GM12865 (cell line): ENCODE measurements around the gene MITF.
"Not testable (repeated sequence)": the region's sequence is repeated elsewhere in the genome, so short reads cannot be mapped to it uniquely, and the experiment has no call there.

ENCODE experiments used
- DNase-seq: peaks from one replicate; pipeline ENCODE4 v3.0.0; 2010; ENCODE audit warnings: low read depth
- H3K4me3 ChIP-seq: 2 replicates; pipeline ENCODE4 v1.5.1; 2011; ENCODE audit warnings: mild to moderate bottlenecking, low read depth, low read length, control low read depth
- CTCF ChIP-seq: IDR thresholded peaks from 2 replicates; pipeline ENCODE4 v1.5.1; 2011; ENCODE audit warnings: low read length, control low read depth, low read depth, inconsistent platforms; ENCODE audit not compliant: insufficient read depth; ENCODE audit errors: missing control alignments

The MITF gene

GRCh38 chr3:69784954-69785514, 45.8 kb downstream of the MITF start:
- H3K4me3 ChIP-seq: no peak overlapping the region
- no peak for TF ChIP-seq CTCF
- no peak for DNase-seq

- H3K4me3 ChIP-seq: no peak overlapping the region
- no peak for TF ChIP-seq CTCF
- DNase-seq: no peak
Measured at GRCh38 chr3:69785769-69786320, 46.6 kb downstream of the MITF start.

- H3K4me3 ChIP-seq: no peak overlapping the region
- TF ChIP-seq CTCF: no peak
- no peak for DNase-seq
Measured at GRCh38 chr3:69786854-69787253, 47.6 kb downstream of the MITF start.

GRCh38 chr3:69787436-69788168, 48.3 kb downstream of the MITF start:
- no peak overlapping the region for H3K4me3 ChIP-seq
- no peak for TF ChIP-seq CTCF
- no peak for DNase-seq

- no peak for TF ChIP-seq CTCF
- no peak overlapping the region for H3K4me3 ChIP-seq
- no peak for DNase-seq
Measured at GRCh38 chr3:69791106-69791505, 51.8 kb downstream of the MITF start.

GRCh38 chr3:69791919-69792399, 52.7 kb downstream of the MITF start:
- no peak for DNase-seq
- no peak for TF ChIP-seq CTCF

GRCh38 chr3:69796126-69796525, 56.9 kb downstream of the MITF start:
- DNase-seq, H3K4me3 ChIP-seq: not testable (repeated sequence)

More at GRCh38 chr3:69791919-69792399, 52.7 kb downstream of the MITF start:
- no peak overlapping the region for H3K4me3 ChIP-seq
